Measurements from ENCODE around the gene OLAH.

The OLAH gene

DNA sequence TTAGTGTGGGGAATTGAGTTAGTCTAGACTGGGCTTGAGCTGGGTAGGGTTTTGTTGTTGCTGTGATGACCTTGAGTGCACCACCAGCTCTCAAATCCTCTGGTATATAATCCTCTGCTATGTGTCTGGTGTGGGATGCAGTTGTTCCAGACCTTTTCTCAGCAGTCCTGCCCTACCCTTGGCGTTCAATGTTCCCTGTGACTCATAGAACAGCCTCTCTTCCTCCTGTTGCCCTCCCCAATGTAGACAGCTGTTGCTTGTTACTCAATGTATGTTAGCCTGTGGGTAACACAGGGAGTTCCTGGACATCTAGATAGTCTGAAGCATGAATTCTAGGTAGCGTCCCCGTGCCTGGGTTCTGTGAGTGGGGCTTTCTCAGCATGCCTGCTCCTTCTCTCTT lies 25.1 kb downstream of the OLAH start:
- in situ Hi-C loops (cut with HindIII; ENCODE audit: low sequenced_read_pairs), result no loop called here

DNA sequence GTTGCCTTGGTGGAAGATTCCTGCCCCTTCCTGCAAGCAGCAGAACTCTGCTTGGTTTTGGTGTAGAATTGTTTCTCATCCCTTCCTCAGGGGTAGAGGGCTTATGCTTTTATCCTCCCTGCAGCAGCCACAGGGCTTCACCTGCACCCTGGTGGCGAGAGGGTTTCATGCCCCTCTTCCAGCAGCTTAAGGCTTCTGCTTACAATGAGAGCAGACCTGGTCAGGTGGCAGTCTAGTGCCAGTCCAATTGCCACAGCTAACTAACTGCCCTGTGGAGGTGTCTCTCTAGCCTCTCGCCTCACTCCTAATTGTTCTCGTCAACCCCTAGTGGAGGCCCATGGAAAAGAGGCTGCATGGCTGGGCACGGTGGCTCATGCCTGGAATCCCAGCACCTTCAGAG lies 25.5 kb downstream of the OLAH start:
- in situ Hi-C loops (cut with HindIII; ENCODE audit: low sequenced_read_pairs), result no loop called here

DNA sequence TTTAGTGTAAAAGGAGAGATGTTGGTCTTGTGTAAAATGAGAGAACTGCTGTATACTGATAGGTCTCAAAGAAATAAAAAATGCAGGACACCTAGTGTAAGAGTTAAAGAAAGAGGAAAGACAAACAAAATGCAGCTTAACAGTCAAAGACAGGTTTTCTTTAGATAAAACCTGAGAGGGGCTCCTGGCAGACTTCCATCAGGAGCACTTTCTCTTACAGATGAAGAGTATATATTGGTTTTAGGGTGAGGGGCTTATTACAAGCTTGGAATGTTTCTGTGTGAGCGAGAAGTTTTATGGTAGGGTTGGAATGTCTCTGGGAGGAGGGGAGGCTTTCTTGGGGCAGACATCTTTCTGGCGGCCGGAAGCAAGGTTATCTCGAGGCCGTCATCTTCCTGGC lies 28.6 kb downstream of the OLAH start:
- in situ Hi-C loops (cut with HindIII; ENCODE audit: low sequenced_read_pairs), result no loop called here

DNA sequence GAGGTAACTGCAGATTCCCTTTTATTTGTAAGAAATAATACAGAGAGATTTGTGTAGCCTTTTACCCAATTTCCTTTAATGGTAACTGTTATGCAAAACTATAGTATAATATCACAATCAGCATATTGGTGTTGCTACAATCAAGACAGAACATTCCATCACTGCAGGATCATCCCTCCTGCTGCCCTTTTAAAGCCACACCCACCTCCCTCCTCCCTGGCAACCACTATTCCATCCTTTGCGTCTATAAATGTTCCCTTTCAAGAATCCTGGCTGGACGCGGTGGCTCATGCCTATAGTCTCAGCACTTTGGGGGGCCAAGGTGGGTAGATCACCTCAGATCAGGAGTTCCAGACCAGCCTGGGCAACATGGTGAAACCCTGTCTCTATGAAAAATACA lies 31.7 kb downstream of the OLAH start:
- in situ Hi-C loops (cut with HindIII; ENCODE audit: low sequenced_read_pairs), result no loop called here

DNA sequence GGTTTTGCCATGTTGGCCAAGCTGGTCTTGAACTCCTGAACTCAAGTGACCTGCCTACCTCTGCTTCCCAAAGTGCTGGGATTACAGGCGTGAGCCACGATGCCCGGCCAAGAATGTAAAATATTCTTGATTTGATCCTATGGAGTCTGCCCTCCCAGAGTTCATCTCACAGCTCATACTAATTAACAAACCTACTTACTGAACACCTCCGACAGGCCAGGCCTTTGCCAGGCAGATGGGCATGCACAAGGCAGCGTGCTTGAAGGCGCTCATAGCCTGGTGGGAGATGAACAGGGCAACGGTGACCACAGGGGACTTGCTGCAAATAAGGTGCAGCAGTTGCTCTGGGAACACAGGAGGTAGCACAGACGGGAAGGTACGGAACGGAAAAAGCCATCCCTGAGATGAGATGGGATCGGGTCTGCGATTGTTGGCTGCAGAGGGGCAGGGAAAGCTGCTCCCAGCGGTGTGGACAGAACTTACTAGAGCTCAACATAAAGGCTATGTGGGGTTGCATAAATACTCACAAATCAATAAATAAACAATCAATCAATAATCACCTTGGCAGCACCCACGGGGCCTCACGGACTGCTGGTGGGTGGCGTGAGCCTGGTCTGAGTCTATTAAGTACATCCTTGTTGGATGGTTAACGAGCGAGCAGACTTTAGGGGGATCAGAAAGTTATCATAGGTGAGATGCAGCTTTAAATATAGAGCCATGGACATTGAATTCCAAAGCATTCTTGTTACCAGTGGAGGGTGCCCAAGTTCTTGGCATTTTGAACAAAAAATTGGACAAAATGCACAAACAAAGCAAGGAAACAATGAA lies 40.1 kb downstream of the OLAH start:
- in situ Hi-C loops (cut with HindIII; ENCODE audit: low sequenced_read_pairs), result no loop called here

DNA sequence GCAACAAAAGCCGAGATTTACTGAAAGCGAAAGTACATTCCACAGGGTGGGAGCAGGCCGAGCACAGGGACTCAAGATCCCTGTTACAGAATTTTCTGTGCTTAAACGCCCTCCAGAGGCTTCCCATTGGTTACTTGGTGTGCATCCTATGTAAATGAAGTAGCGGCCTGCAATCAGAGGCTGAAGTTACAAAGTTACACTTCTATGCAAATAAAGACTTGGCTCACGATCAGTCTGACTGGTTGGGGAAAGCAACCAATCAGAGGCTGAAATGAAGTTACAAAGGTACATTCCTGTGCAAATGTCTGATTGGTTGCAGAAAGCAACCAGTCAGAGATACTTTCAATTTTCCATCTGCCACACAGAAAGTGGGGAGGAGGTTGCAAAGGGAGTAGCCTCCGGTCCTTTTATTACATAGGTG lies 40.8 kb downstream of the OLAH start:
- in situ Hi-C loops (cut with HindIII; ENCODE audit: low sequenced_read_pairs), result no loop called here

DNA sequence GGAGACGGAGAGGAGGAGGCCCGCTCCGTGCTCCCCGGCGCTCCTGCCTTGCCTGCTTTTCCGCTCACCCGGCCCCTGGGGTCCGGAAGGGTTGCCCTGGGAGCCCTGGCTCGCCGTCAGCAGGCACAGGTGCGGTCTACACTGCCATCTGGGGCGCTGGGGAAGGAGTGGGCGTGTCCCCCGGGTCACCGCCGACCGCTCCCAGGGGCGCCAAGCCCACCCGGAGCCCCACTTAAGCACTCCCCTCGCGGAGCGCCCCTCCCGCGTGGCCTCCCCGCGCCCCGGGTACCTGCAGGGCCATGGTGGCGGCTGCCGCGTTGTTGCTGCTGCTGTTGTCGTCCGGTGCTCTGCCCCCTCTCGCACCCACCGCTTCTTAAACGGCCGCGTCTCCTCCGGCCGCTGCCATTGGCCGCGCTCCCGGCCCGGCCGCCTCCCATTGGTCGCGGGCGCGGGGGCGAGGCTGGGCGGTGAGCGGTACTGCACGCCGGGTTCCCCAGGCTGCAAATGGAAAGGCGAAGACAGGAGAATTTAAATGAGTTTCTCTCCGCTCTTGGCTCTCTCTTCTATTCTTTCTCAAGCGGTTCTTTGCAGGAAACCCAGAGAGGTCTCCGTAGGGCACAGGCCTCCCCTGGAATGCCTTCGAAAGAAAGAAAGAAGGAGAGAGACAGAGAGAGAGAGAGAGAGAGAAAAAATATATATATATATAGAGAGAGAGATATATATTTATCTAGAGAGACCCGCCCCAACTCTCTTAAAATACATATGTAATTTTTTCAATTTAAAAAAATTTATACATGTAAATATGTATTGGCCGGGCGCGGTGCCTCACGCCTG lies 44.9 kb downstream of the OLAH start, which contains the start of gene ACBD7:
TSS of gene ACBD7 (minus strand) at position 349 of the 834 bp plus-strand sequence. CDS start at position 301, 48 bp downstream.
- in situ Hi-C loops (cut with HindIII; ENCODE audit: low sequenced_read_pairs), result no loop called here

DNA sequence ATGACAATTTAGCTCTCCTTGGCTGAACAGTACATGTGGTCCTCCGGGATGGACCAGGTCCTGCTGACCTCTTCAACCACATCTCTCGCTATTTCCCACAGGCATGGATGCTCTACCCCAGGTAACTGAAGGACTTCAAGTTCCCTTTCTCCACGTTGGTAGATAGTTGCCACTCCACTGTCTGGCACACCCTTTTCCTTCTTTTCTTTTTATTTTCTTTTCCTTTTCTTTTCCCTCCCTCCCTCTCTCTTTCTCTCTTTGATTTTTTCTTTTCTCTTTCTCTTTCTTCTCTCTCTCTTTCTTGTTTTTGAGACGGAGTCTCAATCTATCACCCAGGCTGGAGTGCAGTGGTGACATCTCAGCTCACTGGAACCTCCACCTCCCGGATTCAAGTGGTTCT lies 47.7 kb downstream of the OLAH start:
- in situ Hi-C loops (cut with HindIII; ENCODE audit: low sequenced_read_pairs), result no loop called here

DNA sequence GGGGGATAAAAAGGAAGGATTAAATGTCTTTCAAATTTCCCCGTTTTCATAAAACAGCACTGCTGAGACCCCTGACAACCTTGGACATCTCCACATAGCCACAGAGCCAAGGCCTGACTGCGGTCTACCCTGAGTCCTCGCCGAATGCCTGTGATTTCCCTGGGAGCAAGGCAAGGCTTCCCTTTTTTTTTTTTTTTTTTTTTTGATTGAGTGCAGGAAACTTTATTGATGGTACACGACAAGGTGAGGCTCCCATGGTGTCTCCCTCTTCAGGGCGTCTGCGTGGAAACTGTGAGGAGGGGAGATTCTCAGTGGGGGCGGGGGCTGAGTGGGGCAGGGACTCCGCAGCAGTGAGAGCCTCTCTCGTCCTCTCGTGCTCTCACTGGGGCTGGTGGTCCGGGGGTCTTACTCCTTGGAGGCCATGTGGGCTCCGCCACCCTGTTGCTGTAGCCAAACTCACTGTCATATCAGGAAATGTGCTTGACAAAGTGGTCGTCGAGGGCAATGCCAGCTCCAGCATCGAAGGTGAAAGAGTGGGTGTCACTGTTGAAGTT lies 49.2 kb downstream of the OLAH start:
- in situ Hi-C loops (cut with HindIII; ENCODE audit: low sequenced_read_pairs), result no loop called here

DNA sequence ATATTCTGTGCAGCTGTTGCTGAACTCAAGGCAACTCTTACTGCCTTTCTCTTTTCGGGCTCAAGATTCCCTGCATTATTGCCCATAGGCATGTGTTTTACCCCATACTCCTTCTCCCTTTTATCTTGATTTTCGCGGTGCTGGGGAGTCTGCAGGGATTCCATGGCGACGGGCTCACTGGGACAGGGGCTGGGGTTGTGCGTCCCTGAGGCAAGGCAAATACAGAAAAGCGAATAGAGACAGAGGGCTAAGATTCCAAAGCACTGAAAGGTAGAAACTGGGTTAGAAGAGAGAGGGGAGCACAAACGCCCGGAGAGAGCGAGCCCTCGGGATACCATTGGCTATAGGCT lies 52.9 kb downstream of the OLAH start:
- in situ Hi-C loops (cut with HindIII; ENCODE audit: low sequenced_read_pairs), result no loop called here

DNA sequence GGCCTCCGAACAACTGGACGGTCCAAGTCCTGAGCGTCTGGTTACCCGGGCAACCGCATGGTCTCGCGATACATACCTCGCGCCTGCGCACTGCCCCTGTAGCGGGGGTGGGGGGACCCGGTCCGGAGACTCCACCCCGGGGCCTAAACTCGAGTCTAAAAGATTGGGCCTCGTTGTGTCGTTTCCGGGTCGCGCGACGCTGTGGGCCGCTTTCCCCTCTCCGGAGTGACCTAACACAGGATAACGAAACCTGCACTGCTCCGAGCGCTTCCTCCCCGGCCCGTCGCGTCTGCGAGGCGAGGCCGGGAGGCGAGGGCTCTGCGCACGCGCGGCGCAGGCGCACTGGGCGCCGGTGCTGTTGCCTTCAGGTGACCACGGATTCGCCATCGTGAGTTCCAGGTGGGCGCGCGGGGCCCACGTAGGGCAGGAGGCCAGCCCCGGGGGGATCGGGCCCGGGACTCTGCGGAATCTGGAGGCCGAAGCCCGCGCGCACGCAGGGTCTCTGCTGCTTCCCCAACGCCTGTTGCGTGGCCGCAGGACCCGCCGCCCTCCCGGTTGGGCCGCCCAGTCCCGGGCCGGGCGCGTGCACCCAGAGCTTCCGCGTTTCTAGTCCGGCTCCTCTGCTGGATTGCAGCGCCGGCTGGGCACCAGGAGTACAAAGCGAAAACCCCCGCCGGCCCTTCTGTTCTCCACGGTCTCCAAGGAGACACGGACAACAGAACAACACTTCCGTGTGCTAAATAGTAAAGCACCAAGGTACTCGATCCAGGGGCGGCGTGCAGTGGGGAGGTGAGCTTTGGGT lies 53.5 kb downstream of the OLAH start, which contains the start of gene RPP38:
TSS of gene RPP38 (plus strand) at position 345 of the 802 bp plus-strand sequence. CDS start 5,960 bp downstream, outside the sequence.
- in situ Hi-C loops (cut with HindIII; ENCODE audit: low sequenced_read_pairs), result no loop called here

DNA sequence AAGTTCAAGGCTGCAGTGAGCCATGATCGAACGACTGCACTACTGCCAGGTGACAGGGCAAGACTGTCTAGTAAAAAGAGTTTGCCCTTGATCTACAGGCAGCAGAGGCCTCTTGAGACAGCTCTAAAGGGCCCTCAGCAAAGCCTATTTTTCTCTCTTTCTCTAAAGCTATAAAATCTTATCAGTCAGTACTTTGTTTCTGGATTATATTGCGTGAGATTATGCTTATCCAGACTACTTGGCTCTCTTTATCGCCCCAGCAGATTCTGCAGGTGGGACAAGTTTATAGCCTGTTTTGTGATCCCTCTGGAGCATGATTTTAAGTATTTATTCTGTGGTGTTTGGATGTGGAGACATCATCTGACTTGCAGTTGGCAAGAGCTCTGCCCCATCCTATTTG lies 56.1 kb downstream of the OLAH start:
- in situ Hi-C loops (cut with HindIII; ENCODE audit: low sequenced_read_pairs), result no loop called here

DNA sequence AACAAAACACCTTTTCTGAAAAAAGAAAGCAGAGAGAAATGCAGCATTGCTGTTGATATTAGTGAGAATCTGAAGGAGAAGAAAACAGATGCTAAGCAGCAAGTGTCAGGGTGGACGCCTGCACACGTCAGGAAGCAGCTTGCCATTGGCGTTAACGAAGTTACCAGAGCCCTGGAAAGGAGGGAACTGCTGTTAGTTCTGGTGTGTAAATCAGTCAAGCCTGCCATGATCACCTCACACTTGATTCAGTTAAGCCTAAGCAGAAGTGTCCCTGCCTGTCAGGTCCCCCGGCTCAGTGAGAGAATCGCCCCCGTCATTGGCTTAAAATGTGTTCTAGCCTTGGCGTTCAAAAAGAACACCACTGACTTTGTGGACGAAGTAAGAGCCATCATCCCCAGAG lies 59.8 kb downstream of the OLAH start:
- in situ Hi-C loops (cut with HindIII; ENCODE audit: low sequenced_read_pairs), result no loop called here

DNA sequence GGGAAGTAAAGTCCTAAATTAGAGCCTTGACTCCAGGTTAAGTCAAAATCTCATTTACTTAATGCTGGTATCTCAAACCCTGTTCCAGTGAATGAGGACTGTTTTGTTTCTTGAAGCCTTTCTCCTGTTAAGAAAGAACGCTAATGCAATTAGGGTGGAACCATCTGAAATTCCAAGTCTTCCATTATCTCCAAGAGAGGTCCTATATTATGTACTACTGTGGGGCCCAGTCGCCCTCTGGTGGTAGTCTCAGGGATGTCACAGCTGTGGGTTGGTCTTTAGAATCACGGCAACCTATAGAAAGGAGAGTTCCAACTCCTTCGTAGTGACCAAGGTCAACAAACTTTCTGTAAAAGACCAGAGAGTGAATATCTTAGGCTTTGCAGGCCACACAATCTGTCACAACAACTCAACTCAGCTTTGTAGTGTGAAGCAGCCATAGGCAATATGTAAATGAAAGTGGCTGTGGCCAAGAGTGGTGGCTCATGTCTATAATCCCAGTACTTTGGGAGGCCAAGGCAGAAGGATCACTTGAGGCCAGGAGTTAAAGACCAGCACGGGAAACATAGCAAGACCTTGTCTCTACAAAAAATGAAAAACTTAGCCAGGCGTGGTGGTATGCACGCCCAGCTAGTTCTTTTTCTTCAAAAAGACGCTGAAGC lies 62.7 kb downstream of the OLAH start:
- in situ Hi-C loops (cut with HindIII; ENCODE audit: low sequenced_read_pairs), result no loop called here

DNA sequence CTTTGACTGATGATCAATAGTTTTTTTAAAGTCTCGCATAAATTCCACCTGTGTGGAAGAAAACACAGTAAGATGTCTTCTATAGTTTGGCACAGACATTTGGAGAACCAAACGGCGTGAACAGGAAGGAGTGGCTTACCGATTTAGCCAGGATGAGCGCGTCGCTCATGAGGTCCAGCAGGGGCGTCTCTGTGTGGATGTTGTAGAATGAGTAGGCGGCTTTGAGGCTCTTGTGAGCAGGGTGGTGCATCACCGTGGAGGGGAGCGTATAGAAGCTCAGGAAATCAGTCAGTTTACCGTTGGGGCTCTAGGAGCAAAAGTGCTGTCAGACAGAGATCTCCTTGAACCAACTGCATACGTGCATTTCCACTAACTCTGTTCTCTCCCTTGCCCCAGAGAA lies 68.9 kb downstream of the OLAH start:
- in situ Hi-C loops (cut with HindIII; ENCODE audit: low sequenced_read_pairs), result no loop called here

DNA sequence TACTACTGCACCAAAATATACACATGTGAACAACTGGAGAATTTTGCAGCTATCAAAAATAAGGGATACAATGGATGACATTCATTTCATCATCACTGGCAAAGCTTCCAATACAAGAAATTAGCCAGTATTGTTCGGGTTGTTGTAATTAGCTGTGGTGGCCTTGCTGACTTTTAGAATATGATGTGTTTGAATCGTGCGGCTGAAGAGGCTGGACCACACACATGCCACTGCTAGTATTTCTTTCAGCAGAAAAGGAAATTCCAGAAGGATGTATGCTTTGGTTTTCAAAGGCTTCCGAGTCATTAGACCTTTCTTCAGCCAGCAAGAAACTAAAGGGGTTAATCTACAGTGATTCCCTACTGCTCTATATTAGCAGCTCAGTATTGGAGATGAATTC lies 70.0 kb downstream of the OLAH start:
- in situ Hi-C loops (cut with HindIII; ENCODE audit: low sequenced_read_pairs), result no loop called here

DNA sequence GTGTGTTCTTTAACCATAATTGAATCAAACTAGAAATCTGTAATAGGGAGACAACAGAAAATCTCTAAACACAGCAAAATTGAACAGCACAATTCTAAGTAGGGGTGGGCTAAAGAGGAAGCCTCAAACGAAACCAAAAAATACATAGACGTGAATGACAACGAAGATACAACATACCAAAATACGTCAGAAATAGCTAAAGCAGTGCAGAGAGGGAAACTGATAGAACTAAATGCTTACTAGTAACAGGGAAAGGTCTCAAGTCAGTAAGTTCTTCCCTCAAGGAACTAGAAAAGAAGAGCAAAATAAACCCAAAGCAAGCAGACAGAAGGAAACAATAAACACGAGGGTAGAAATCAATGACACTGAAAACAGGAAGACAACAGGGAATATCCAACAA lies 72.5 kb downstream of the OLAH start:
- in situ Hi-C loops (cut with HindIII; ENCODE audit: low sequenced_read_pairs), result no loop called here

DNA sequence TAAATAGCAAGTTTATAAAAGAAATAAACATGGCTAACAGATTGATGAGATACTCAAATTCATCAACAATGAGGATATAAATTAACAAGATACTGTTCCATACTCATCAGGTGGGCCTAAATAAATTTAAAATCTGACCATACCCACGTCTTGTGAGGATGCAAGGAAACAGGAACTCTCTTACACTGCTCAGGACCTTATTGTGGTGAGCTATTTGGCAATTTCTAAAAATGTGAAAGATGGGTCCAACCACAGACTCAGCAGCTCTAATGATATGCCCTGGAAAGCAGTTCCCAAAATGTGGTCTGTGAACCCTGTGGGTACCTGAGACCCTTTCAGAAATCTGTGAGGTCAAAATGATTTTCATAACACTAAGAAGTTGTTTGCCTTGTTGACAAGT lies 74.9 kb downstream of the OLAH start:
- in situ Hi-C loops (cut with HindIII; ENCODE audit: low sequenced_read_pairs), result no loop called here

DNA sequence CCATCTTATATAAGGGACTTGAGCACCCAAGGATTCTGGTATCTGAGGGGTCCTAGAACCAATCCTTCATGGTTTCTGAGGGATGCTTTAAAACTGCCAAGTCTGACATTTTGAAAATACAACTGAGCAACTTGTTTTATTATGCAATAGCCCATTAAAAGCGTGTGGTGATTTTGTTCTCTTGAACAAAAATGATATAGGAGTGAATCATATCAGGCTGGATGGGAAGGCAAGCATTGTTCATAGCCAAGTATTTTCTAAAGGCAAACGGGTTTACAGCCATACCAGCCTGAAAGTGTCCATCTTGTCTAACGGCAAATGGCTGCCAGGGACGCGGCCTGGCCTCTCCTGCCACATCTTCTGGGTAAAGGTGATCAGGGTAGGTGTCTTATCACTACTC lies 76.8 kb downstream of the OLAH start:
- in situ Hi-C loops (cut with HindIII; ENCODE audit: low sequenced_read_pairs), result no loop called here

DNA sequence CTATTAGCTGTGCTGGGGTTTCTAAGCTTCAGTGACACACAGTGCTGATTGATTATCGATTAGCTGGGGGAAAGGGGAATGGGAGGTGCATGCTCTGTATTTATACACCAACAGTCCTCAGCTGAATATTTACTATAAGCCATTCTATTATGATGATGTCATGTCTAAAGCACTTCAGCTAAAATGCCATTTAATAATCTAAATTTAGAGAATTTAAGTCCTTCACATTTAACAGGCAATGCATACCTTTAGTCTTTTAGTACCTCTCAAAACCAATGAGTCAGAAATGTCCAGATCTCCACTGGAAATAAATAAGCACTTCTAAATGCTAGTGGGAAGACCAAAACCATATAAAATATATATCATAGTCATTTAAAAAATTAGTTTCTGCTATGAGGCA lies 78.0 kb downstream of the OLAH start:
- in situ Hi-C loops (cut with HindIII; ENCODE audit: low sequenced_read_pairs), result no loop called here

All from DLD1 (cell line).